GF-D8 (cell line): ENCODE data around the gene UBQLN3.

ENCODE experiments used
- DNase-seq: peaks from one replicate; lab custom pipeline; 2025; lab: John Stamatoyannopoulos, UW

Gene UBQLN3

DNA sequence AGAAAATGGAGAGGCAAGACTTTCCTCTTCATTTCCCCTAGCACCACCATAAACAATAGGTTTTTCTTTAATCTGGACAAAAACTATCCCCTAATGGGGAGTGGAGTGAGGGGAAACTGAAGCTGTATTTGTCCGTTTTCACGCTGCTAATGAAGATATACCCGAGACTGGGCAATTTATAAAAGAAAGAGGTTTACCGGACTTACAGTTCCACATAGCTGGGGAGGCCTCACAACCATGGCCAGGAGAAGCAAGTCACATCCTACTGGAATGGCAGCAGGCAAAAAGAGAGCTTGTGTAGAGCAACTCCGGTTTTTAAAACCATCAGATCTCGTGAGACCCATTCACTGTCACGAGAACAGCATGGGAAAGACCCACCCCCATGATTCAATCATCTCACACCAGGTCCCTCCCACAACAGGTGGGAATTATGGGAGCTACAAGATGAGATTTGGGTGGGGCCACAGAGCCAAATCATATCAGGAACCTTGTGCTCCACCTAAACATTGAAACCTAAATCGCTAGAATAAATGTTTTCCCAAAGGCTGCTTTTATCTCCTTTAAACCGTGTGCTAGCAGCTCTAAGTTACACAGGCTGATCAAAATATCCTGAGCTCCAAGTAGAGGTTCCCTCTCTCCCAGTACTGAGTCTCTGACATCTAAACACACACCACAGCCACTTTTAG lies 4.3 kb downstream of the UBQLN3 start:
- no peak for DNase-seq

DNA sequence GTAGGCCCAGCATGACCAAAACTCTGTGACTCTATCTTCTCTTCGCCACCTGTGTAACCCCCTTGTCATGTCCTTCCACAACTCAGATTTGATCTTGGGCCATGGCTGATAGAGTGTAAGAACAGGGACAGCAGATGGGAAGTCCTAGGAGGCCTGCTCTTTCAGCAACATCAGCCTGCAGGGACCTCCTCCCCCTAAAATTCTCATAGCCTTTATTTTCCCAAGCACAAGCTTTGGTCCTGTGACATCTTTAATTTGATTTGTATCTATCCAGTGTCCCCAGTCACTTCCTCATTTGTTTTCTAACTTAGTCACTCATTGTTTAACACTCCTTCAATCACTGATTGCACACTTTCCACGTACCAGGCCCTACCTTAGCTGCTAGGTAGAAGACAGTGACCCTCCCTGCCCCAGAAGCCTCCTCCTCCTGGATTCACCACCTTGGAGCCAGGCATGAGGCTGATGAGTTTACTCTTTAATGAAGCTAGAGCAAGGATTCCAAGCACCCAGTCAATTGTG lies 5.3 kb downstream of the UBQLN3 start:
- DNase-seq: no peak

DNA sequence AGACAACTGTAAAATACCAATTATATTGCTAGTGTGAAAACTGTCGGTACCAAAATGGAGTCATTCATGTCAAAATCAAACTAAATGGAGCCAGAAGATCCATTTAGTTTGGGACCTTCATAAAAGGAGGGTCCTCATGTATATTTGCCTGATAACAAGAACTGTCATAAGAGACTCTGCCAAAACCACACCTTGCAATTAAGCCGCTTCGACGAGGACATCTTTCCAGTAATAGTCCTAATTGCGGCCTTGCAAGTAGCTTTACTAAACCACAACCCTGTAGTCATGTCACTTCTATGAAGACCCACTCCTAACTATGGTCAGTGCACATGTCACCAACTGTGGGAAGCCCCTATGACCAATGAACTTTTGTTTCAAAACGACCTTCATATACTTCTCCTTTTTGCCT lies 9.4 kb downstream of the UBQLN3 start:
- no peak for DNase-seq

DNA sequence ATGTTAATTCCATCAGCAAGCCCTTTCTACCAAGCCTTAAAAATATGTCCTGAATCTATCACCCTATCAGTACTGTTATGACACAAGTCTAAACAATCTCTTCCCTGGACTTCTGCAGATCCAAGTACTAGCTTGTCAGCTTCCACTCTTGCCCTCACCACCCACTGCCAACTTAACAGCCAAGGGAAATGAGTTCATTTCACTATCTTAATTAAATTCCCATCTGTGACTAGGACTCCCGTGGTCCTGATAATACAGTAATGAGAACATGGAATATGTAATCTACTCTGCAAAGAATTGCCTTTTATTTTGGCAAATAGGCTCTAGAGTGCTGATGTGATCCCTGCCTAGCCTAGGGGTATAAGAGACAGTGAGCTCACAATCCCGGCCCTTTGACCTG lies 10.1 kb downstream of the UBQLN3 start:
- DNase-seq: no peak

DNA sequence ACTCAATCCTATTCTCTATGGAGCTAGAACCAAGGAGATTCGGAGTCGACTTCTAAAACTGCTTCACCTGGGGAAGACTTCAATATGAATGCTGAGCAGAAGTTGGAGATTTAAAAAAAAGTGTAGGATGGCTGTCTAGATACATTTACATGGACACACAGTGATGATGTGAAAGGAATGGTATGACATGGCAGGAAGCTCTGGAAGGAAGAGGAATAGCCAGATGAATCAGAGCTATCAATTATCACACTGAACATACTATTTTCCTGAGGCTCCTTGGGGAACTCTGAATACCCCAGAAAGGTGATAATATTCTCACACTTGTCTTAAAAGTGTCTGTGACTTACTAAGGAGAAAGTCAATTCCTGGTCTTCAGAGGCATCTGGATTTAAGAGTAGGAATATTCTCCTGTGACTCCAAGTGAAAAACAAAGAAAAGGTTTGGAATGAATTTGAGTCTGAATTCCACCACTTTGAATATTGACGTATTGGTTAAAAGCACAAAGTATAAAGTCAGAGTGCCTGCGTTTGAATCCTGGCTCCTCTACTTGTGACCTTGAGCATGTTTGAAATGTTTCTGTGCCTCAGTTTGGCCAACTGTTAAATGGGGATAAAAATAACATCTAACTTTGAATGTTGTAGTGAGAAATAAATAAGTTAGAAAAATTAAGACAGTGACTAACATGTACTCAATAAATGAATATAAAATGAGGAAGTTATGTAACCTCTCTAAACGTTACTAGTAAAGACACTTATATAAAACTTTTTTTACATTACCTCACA lies 20.0 kb downstream of the UBQLN3 start:
- DNase-seq: no peak

DNA sequence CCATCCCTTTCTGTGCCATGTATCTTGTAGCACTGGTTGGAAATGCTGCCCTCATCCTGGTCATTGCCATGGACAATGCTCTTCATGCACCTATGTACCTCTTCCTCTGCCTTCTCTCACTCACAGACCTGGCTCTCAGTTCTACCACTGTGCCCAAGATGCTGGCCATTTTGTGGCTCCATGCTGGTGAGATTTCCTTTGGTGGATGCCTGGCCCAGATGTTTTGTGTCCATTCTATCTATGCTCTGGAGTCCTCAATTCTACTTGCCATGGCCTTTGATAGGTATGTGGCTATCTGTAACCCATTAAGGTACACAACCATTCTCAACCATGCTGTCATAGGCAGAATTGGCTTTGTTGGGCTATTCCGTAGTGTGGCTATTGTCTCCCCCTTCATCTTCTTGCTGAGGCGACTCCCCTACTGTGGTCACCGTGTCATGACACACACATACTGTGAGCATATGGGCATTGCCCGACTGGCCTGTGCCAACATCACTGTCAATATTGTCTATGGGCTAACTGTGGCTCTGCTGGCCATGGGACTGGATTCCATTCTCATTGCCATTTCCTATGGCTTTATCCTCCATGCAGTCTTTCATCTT lies 20.9 kb downstream of the UBQLN3 start:
- no peak for DNase-seq

DNA sequence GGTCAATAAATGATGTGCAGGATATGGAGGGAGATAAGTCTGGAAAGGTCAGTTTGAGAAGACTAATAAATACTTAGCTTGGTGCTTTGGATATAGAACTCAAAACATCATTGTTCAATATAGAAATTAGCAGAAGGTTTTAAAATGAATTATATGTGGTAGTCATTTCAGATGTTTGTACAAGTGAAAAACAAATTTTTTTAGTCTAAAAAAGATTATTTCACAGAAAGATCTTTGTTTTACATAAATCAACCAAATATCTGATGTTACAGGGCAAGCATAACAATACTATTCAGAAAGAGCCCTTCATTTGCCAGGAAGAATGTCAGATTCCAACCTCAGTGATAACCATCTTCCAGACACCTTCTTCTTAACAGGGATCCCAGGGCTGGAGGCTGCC lies 21.4 kb downstream of the UBQLN3 start, which contains the start of gene OR52D1:
Gene OR52D1, plus strand, starts transcription at position 301 of the 400 bp plus-strand sequence. Its CDS starts 22 bp downstream, at position 323.
- no peak for DNase-seq

DNA sequence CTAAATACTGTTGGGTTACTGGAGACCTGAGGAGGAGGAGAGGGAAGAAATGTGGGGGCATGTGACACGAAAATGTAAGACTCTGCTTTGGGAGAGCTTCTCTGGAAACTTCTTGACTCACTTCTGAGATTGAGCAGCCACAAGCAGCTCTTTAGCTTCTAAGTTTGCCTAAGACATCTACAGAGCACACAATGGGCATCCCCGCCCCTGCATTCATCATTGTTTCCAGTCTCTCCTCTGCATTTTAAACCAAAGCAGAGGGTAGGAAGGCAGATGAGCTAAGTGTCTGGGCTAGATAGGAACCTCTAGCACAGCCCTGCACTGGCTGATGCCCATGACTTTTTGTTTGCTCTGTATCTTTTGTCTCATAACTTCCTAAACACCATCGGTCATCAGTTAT lies 23.3 kb downstream of the UBQLN3 start:
- no peak for DNase-seq

DNA sequence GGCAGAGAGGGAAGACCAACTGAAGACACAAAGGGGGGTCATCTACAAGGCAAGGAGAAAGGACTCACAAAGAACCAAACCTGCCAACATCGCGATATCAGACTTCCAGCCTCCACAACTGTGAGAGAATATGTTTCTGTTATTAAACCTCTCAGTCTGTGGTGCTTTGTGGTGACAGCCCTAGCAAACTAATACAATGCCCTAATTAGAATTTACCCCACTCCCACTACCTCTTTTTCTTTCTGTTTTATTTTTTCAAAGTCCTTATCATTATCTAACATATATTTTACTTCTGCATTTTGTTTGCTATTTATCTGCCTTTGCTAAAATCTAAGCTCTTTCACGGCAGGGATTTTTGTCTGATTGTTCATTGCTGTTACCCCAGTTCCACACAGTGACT lies 23.8 kb downstream of the UBQLN3 start:
- no peak for DNase-seq

DNA sequence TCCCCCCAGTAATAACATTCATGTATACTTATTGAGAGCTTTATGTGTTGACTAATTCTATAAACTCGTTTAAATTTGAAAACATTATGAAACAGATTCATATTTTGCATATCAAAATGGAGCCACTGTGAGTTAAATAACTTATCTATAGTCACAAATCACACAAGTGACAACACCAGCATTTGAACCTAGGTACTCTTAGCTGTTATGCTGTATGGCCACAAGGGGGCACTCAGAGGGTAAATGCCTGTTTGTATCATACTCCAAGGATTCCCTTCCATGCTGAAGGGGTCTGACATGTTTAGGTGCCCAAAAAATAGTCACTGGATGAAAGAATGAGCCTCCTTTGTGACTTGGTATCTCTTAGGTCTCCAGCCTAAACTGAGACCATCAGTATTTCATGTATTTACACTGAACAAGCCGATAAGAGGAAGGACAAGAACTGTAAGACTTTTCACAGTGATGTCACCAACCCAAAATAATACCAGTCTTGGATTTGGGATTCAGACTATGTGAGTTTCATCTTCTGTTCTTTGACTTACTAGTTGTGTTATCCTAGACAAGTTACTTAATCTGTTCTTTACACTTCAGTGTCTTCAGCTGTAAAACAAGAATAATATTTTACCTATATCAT lies 33.5 kb downstream of the UBQLN3 start:
- no peak for DNase-seq

DNA sequence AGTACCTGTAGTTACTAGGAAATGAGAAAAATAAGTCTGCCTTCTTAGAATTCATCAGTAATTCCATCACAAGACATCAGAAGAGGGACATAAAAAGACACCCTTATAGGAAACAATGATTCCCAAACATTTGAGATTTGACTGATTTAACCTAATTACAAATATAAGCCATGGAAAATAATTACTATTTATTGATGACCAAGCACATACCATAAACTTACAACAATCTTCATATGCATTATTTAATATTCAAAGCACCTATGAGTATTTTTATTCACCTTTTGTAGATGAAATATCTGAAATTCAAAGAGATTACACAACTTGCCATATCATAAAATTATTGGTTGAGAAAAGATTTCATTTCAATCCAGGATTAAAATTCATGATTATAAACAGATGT lies 35.8 kb downstream of the UBQLN3 start:
- DNase-seq: no peak

DNA sequence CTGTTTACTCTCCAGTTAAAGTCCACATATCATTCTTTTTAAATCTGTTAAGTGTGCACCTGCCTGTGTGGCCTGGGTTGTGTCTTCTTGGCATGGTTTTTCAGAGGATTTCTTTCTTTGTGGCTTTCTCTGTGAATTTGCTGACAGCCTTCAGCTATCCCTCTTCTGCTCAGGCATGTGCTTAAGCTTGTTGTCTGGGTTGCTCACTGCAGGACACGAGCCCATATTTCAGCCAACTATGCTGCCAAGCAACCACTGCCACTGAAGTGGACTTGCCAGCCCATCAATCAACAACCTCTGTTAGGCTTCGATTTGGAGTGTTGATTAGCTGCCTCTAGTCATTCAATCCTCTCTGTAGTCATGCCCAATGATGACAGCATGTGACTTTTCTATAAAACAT lies 42.2 kb downstream of the UBQLN3 start:
- no peak for DNase-seq

DNA sequence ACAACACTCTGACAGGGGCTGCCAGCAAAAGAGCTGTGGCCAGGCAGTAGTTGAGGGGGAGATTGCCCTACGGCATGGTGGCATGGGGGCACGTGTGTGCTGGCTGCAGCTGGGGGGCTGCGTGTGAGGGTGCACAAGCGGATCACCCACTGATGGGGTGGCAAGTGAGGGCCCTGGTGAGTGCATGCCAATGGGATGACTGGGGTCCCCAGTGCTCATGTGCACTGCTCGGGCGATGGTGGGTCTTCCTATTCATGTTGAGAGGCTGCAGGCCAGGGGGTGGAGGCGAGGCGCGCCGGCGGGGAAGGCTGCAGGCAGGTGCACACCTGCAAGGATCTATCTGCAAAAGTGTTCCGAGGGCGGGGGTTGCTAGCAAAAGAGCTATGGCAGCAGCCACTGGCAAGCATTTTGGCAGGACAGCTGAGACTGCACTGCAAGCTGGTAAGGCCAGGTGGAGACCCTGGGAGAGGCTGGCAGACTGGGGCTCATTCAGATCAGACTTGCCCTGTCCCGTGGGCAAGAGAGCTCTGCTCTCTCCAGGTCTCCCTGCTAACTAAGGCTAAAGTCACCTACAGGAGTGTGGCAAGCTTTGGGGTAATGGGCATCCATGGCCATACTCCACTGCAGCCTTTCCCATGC lies 48.7 kb downstream of the UBQLN3 start:
- no peak for DNase-seq
